Left forelimb (tissue), 1 donor: ENCODE data around the gene MIA3.
"Not testable (repeated sequence)": the region's sequence is repeated elsewhere in the genome, so short reads cannot be mapped to it uniquely, and the experiment has no call there.

Source experiments
- DNase-seq: peaks from one replicate; pipeline ENCODE4 v3.0.0-alpha.2; 2018; ENCODE audit warnings: low spot score

The MIA3 gene

GRCh38 chr1:222669107-222669506, 51.2 kb downstream of the MIA3 start:
- not testable (repeated sequence) for DNase-seq

GRCh38 chr1:222670110-222670509, 52.2 kb downstream of the MIA3 start:
- DNase-seq = no peak

DNA sequence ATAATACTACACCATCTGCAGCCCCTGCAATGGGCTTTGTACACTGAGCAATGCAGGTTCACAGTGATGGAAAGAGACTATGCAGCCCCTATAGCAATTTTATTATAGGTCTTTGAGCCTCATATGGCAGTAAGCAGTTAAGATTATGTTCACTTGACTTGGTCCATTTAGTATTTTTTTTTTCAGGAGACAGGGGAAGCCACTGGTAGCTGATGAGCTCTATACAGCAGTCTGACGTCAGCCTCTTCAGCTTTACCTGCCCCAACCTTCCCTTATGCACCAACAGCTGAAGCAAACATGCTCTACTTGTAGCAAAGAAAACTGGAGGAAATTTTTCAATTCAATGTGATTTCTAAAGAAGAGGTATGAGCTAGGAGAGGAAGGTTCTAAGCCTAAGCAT, 62.2 kb downstream of the MIA3 start:
- no peak for DNase-seq

DNA sequence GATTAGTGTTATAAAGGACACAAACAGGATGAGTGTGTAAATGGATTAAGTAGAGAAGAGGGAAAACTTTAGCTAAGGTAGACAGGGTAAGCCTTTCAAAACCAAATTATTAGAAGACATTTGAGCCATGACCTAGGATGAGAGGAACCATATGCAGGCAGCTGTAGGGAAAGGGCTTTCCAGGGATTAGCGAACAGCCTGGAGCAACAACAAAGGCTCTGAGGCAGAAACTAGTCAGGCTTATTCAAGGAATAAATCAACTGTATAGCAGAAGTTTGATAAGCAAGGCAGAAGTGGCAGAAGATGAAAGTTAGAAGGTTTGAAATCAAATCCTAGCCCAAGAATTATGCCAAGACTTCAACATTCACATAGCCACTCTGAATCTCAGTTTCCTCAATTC, 73.1 kb downstream of the MIA3 start:
- no peak for DNase-seq

DNA sequence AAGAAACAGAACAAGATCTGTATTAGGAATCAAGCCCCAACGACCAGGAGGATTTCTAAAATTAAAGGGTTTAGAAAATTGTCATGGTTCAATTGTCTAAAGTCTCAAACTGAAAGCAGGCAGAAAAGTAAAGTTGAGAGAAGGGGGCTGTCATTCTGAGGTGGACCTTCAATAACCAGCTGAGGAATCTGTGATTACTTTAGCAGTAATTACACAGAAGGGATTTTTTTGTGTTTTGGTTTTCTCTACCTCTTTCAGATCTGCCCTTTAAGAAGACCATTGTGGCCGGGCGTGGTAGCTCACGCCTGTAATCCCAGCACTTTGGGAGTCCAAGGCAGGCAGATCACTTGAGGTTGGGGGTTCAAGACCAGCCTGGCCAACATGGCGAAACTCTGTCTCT, 77.0 kb downstream of the MIA3 start:
- no peak for DNase-seq

- no peak for DNase-seq
Observed at GRCh38 chr1:222696741-222697140, 78.8 kb downstream of the MIA3 start.

- no peak for DNase-seq
Observed at GRCh38 chr1:222697203-222697602, 79.3 kb downstream of the MIA3 start.

DNA sequence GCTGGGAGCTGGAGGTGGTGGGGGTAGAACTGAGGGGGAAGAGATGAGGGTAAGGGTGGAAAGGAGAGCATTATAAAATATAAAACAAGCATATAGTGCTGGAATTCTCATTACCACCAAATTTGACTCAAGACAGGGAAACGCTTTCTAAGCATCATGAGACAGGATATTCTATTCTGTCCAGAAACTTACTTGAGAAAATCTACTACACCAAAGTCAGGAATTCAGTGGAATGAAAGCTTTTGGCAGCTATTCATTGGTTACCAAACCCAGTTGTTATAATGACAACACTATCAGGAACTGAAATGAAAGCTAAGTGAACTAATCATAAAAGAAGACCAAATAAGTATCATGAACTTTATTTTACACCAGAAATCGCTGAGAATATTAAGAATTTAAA, 79.9 kb downstream of the MIA3 start:
- no peak for DNase-seq

DNA sequence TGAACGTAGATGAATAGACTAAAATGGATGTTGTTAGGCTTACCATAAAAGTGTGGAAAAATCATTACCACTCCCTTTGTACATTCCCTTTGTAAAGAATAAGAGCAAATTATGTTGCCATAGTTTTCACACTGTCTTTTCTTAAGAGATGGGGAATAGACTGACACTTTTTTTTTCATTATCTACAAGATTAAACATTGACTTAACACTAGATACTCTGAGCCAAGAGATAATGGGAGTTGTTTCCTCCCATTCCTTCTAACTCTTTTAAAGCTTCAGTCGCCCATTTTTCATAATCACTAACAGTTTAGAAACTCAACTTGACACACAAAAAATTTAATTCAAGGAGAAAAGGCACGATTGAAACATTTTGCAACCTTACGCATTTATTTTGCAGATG, 84.3 kb downstream of the MIA3 start:
- no peak for DNase-seq

DNA sequence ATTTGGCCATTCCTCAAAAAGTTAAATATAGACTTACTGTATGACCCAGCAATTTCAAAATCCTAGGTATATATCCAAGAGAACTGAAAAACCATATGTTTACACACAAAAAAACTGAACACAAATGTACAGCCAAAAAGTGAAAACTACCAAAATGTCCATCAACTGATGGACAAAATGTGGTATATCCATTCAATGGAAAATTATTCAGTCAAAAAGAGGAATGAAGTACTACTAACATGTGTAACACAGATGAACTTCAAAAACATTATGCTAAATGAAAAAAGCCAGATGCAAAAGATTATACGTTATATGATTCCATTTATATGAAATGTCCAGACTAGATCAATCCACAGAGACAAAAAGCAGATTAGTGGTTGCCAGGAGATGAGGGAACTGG, 86.4 kb downstream of the MIA3 start:
- DNase-seq = no peak

DNA sequence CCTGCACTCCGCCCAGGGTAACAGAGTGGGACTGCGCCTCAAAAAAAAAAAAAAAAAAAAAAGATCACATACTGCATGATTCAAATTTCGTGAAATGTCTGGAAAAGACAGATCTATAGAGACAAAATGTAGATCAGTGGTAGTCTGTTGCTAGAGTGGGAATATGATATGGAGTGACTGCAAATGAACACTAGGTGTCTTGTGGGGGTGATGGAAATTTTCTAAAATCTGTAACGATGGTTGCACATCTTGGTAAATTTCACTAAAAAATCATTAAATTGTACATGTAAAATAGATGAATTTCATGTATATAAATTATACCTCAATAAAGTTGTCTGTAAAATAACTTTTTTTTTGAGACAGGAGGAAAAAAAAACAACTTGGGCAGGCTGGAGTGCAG, 88.9 kb downstream of the MIA3 start:
- DNase-seq = no peak

DNA sequence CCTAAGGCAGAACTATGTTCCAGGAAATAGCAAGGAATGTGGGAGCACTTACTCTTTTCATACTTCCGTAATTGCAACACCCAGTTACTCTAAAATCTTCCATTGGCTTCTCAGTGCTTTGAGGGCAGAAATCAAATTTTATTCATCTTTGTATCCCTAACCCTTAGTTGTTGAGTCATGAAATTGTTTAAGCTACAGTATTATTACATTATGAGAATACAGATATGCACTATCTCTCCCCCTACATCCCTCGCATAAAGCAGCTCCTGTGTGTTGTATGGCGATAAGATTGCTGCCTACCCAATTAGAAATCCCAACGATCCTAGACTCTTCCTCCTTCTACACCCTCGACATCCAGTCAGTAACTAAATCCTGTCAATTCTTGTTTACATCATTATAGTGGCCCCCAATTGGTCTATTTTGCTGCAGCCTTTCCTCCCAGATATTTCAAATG, 91.8 kb downstream of the MIA3 start:
- DNase-seq = no peak

GRCh38 chr1:222711319-222712252, 93.7 kb downstream of the MIA3 start:
- peak; percentile 73 for DNase-seq

DNA sequence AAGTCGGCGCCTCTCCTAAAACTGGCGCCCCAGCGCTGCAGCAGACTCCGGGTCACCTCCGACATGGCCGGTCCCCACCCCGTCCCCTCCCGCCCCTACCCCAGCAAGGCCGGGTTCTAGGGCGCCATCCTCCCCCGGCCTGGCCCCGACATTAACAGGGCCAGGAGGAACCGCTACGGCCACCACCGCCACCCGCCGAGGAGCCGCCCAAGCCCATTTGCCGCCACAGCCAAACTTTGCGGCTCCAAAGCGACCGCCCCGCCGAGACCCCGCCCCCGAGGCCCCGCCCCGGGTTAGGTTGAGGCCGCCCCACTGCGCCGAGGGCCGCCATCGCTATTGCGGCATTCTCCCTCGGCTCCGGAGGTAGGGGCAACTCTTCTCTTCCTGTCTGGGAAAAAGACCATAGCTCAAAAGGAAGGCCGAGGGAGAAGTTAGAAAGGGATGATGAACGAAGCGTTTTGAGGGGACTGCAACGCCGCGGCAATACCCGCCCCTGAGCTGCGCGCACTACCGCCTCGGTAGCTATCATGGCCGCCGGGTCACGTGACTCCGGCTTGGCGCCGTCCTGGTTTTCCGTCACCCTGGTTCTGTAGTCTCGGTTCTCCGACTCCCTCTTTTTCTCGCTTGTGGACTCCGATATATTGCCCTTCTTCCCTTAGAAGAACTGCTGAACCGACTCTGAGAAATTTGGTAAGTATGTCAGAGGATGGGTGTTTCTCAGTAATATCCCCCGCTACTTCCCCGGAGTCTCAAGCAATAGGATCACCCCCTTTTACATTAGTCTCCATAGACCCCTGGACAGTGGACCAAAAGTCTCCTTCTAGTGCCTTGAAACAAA, 94.6 kb downstream of the MIA3 start, which contains the start of the genes AIDA and BROX:
Gene AIDA (minus strand): TSS at position 239 of the 838 bp plus-strand sequence. CDS start 174 bp downstream, at position 65.
Gene BROX (plus strand): TSS at position 312 of the 838 bp plus-strand sequence. CDS start 3,136 bp downstream, outside the sequence.
- peak; percentile 97 for DNase-seq

DNA sequence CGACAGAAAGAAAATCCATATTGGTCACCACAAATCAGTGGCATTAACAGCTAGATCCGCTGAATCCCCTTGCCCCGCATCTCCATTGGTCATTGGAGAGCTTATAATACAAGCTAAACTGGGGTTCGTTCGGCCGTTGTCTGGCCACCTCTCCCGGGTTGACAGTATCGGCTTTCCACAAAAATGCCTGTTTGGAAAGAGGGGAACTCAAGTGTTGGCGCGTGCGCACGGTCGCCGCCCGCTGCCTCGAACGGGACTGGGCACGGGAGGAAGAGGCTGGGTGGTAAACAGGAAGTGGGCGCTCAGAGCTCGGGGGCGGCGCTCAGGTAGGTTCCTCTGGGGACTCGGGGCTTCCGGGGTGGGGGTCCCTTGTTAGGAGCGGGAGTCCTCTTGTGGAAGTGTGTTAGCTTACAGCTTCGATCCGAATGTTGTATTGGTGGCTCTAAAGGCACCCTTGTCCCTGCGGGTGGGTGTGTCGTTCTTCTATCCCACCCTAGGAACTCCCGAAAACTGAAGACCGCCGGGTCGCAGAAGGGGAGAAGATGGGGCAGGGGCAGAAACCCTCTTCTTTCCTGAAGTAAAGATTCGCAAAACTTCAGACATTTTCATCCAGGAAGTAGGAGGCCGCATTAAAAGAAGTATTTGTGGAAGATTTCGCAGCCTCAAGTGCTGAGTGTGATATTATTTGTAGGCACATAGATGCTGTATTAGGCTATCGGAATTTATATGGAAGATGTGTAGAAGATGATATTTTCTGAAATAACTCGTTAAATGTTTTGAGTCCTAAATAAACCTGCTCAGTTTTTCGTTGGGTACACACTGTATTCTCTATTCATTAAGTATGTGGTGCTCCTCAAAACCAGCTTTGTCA, 95.4 kb downstream of the MIA3 start:
- DNase-seq = peak; percentile 93

DNA sequence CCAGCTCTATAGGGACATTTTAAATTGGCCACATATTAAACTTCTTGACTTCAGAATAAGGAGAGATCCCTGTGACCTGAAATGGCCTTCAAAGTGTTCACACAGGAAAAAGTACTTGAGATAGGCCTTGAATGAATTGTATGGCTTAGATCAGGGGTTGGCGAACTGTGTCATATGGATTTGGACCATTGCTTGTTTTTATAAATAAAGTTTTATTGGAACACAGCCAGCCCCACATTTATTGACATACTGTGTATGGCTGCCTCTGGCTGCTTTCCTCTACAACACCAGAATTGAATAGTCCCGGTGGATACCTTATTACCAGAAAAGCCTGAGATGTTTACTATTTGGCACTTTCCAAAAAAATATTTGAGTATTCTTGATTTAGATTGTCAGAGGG, 98.5 kb downstream of the MIA3 start:
- DNase-seq = no peak
